ENCODE measurements around the gene RFX3. TPM values are rescaled to one million over a fixed set of nuclear protein-coding genes. Genes with fewer than 3 reads are reported as not detected.

RFX3 gene
- total RNA-seq, 4 donors from 2014 or later: 7.0 to 11.3 (median 8.6) TPM

DNA sequence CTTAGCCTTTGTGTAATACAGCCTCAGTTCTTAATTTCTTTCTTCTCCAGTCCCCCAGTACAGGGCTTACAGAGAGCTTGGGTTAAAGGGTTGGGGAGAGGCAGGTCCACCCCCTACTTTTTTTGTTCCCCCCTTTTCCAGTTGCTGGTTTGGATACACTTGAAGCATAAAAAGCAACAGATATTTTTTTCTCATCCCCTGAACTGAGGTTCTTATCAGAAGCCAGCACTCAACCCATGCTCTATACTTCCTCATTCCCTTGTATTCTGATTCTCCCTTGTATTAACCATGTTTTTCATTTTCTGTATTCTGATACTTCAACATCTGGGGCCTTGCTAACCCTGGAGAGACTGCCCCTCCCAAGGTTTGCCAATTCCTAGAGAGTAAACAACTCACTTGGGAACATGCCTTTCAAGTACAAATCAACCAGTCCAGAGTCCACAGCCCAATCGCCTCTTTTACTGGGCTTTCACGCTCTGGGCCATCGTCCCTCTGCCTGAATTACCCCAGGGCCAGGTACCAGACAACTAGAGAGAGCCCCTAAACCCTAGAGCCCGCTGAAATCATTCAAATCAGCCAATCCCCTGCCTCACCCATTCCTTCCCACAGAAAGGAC lies 348.5 kb downstream of the RFX3 start:
- ATAC-seq (ENCODE audit: low FRiP score): no peak
- TF ChIP-seq, protein P1, sequence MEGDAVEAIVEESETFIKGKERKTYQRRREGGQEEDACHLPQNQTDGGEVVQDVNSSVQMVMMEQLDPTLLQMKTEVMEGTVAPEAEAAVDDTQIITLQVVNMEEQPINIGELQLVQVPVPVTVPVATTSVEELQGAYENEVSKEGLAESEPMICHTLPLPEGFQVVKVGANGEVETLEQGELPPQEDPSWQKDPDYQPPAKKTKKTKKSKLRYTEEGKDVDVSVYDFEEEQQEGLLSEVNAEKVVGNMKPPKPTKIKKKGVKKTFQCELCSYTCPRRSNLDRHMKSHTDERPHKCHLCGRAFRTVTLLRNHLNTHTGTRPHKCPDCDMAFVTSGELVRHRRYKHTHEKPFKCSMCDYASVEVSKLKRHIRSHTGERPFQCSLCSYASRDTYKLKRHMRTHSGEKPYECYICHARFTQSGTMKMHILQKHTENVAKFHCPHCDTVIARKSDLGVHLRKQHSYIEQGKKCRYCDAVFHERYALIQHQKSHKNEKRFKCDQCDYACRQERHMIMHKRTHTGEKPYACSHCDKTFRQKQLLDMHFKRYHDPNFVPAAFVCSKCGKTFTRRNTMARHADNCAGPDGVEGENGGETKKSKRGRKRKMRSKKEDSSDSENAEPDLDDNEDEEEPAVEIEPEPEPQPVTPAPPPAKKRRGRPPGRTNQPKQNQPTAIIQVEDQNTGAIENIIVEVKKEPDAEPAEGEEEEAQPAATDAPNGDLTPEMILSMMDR (IDR thresholded peaks at IDR 0.05): no peak
- DNase-seq (ENCODE audit: low spot score): no peak

DNA sequence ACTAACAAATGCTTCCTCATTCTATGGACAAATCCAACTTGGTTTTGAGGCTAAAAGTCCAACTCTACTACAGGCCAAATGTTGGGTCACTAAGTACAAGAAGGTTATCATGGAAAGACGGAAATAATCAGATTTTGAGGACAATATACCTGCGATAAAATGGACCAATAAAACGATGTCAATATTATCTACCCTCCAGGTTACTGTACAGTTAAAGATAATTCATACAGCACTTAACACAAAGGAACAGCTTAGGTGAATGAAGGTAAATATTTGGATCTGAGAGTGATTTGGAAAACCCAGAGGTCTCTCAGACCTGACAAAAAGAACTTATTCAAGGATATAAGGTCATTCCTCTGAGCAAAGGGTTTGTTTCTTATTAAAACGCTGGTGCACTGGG lies 352.4 kb downstream of the RFX3 start:
- DNase-seq (ENCODE audit: low spot score) (no peak), ATAC-seq (ENCODE audit: low FRiP score) (no peak)
- TF ChIP-seq, protein P1 (IDR thresholded peaks at IDR 0.05): no peak

DNA sequence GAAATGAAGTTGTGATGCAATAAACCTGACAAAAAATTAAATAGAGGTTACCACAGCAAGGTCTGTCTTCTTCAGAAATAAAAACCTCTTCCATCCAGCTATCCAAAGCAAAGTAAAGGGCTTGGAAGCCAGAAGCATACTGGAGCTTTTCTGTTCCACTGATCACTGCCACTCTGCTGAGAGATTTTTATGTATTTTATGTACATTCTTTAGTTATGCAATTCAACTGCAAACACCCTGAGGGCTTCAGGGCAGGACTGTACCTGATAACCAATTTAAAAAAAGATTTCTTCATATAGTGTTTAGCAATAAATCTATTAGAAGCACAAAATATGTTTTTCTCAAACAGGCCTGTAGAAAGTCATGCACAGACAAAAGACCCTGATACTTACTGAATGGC lies 355.0 kb downstream of the RFX3 start:
- TF ChIP-seq, protein P1 (IDR thresholded peaks at IDR 0.05): no peak
- ATAC-seq (ENCODE audit: low FRiP score) (no peak), DNase-seq (ENCODE audit: low spot score) (no peak)

Data from omental fat pad (tissue), 4 donors.